Naive thymus-derived CD4-positive, alpha-beta T cell (primary cell): ENCODE measurements around the gene SOX2. TPM values are rescaled to one million over a fixed set of nuclear protein-coding genes. Genes with fewer than 3 reads are reported as not detected.

ENCODE experiments used
- ATAC-seq: fragments of 150-1000 bp; cut with Tn5 transposase; 2 replicates; pipeline ENCODE4 v1.10.0; 2021; ENCODE audit warnings: mild to moderate bottlenecking, moderate library complexity
- CTCF ChIA-PET: fragments of 350-600 bp; sonication (Branson Sonifier 250); formaldehyde crosslinking; loops from one replicate; lab custom pipeline; 2021; ENCODE audit warnings: antibody characterized with exemption; lab: Charles Lee
- POLR2A ChIA-PET: fragments of 350-600 bp; sonication (Branson Sonifier 250); formaldehyde crosslinking; loops from one replicate; lab custom pipeline; 2021; ENCODE audit warnings: antibody characterized with exemption, inconsistent platforms; lab: Charles Lee
- DNase-seq, 9 donors: peaks; one replicate each; pipeline versions ENCODE4 v3.0.0 to v3.0.0-alpha.2; 2020 to 2022; ENCODE audit warnings: mixed read lengths in 1 of 9
- H3K27ac ChIP-seq: one replicate; pipeline ENCODE4 v1.7.0; 2013; ENCODE audit warnings: mild to moderate bottlenecking, low read depth, low read length, moderate library complexity
- H3K27me3 ChIP-seq, 2 donors: one replicate each; pipeline ENCODE4 v1.7.0; 2013; ENCODE audit warnings: low read length in 2 of 2, mild to moderate bottlenecking in 2 of 2, moderate library complexity in 2 of 2; ENCODE audit not compliant: control insufficient read depth in 2 of 2, insufficient read depth in 2 of 2
- H3K36me3 ChIP-seq, 3 experiments: 1 replicate in 2 of 3; 2 replicates in 1 of 3; pipeline ENCODE4 v1.7.0; 2013; ENCODE audit warnings: low read length in 3 of 3, mild to moderate bottlenecking in 3 of 3, moderate library complexity in 1 of 3; ENCODE audit not compliant: insufficient read depth in 3 of 3, control insufficient read depth in 2 of 3
- H3K4me1 ChIP-seq, 2 donors: one replicate each; pipeline ENCODE4 v1.7.0; 2013; ENCODE audit warnings: low read length in 2 of 2, mild to moderate bottlenecking in 2 of 2, moderate library complexity in 1 of 2; ENCODE audit not compliant: control insufficient read depth in 2 of 2, insufficient read depth in 2 of 2
- H3K4me3 ChIP-seq: 2 replicates; pipeline ENCODE4 v1.7.0; 2013; ENCODE audit warnings: mild to moderate bottlenecking, low read length
- H3K9me3 ChIP-seq, 3 experiments: 1 replicate in 2 of 3; 2 replicates in 1 of 3; pipeline ENCODE4 v1.7.0; 2013; ENCODE audit warnings: low read length in 3 of 3; ENCODE audit not compliant: control insufficient read depth in 2 of 3
- H3K27ac Mint-ChIP-seq, 9 donors: one replicate each; pipeline ENCODE4 v1.8.0; 2020 to 2022; ENCODE audit warnings: mixed read lengths in 9 of 9, mild to moderate bottlenecking in 8 of 9, moderate library complexity in 5 of 9, inconsistent platforms in 2 of 9
- H3K27me3 Mint-ChIP-seq, 5 donors: one replicate each; pipeline ENCODE4 v1.8.0; 2021 to 2022; ENCODE audit warnings: mixed read lengths in 5 of 5, mild to moderate bottlenecking in 1 of 5
- H3K36me3 Mint-ChIP-seq, 5 donors: one replicate each; pipeline ENCODE4 v1.8.0; 2020 to 2022; ENCODE audit warnings: mixed read lengths in 5 of 5, mild to moderate bottlenecking in 3 of 5, inconsistent platforms in 1 of 5
- H3K4me1 Mint-ChIP-seq, 7 donors: one replicate each; pipeline ENCODE4 v1.8.0; 2020 to 2022; ENCODE audit warnings: mixed read lengths in 7 of 7, mild to moderate bottlenecking in 3 of 7, inconsistent platforms in 1 of 7
- H3K4me3 Mint-ChIP-seq, 10 donors: one replicate each; pipeline ENCODE4 v1.8.0; 2020 to 2022; ENCODE audit warnings: mild to moderate bottlenecking in 10 of 10, mixed read lengths in 10 of 10, moderate library complexity in 6 of 10, inconsistent platforms in 2 of 10
- H3K9me3 Mint-ChIP-seq, 11 donors: one replicate each; pipeline ENCODE4 v1.8.0; 2020 to 2022; ENCODE audit warnings: mixed read lengths in 11 of 11, mild to moderate bottlenecking in 4 of 11, inconsistent platforms in 1 of 11, moderate library complexity in 1 of 11
- intact Hi-C, 2 donors: fragments of 100-400 bp; cut with micrococcal nuclease; formaldehyde crosslinking; loops; one replicate each; pipeline ENCODE4 v1.15.1; 2023
- polyA plus RNA-seq, 2 donors: library from polyadenylated mRNA; unstranded; fragments of 300-500 nt; fragmentation: Illumina TruSeq; gene quantifications; one replicate each; pipeline ENCODE4 v1.2.3, GENCODE V29; 2021
- total RNA-seq, 6 experiments: library from RNA in 5 of 6; stranded (reverse) in 5 of 6; gene quantifications; 1 replicate in 5 of 6; 2 replicates in 1 of 6; pipeline ENCODE4 v1.2.3 and lab custom pipeline; 2021 to 2026

Gene SOX2
- total and polyA plus RNA-seq, 7 experiments from 2014 or later: not detected

GRCh38 chr3:181728470-181729340, 17.0 kb downstream of the SOX2 start:
- peak overlapping the region in 1 of 9 donors; percentile 28 for H3K27ac Mint-ChIP-seq
- CTCF ChIA-PET: no interaction called here
- Histone ChIP-seq H3K36me3 (no peaks in the 10 kb centered on the region), H3K4me3 (no peak overlapping the region), H3K4me1 (peaks cover 0 to 3% of the 10 kb centered on the region in 2 donors), H3K27me3 (peaks cover 10 to 38% of the 10 kb centered on the region in 2 donors), H3K9me3 (no peaks in the 10 kb centered on the region), H3K27ac (no peak overlapping the region)
- peaks cover 0 to 34% (median 8%) of the 10 kb centered on the region in 5 donors for H3K36me3 Mint-ChIP-seq
- H3K27me3 Mint-ChIP-seq: peaks cover 76 to 89% (median 83%) of the 10 kb centered on the region in 5 donors
- intact Hi-C loops: loop anchor here in 1 of 2 donors (5.0 kb wide), 2 partner anchors 36 to 954 kb away; no protein-coding TSS in a partner anchor
- peak overlapping the region in 3 of 10 donors; percentile 14 to 78 (median 17) for H3K4me3 Mint-ChIP-seq
- DNase-seq (no peak), ATAC-seq (no peak)
- POLR2A ChIA-PET: no interaction called here
- H3K9me3 Mint-ChIP-seq: peaks cover 3 to 67% (median 27%) of the 10 kb centered on the region in 11 donors
- peaks cover 0 to 21% (median 17%) of the 10 kb centered on the region in 7 donors for H3K4me1 Mint-ChIP-seq

GRCh38 chr3:181729341-181729869, 17.7 kb downstream of the SOX2 start:
- Mint-ChIP-seq H3K4me1 (peaks cover 0 to 19% (median 17%) of the 10 kb centered on the region in 7 donors), H3K27me3 (peaks cover 69 to 86% (median 79%) of the 10 kb centered on the region in 5 donors), H3K4me3 (no peak overlapping the region), H3K36me3 (peaks cover 0 to 27% (median 3%) of the 10 kb centered on the region in 5 donors), H3K9me3 (peaks cover 1 to 60% (median 20%) of the 10 kb centered on the region in 11 donors), H3K27ac (peak overlapping the region in 1 of 9 donors; percentile 42)
- H3K4me3 ChIP-seq: no peak overlapping the region
- DNase-seq (no peak), ATAC-seq (no peak)
- peaks cover 0 to 3% of the 10 kb centered on the region in 2 donors for H3K4me1 ChIP-seq
- intact Hi-C loops: loop anchor here in 1 of 2 donors (5.0 kb wide), 2 partner anchors 37 to 953 kb away; no protein-coding TSS in a partner anchor
- peaks cover 10 to 31% of the 10 kb centered on the region in 2 donors for H3K27me3 ChIP-seq
- no peaks in the 10 kb centered on the region for H3K9me3 ChIP-seq
- ChIA-PET CTCF (no interaction called here), POLR2A (no interaction called here)
- H3K36me3 ChIP-seq: no peaks in the 10 kb centered on the region
- no peak overlapping the region for H3K27ac ChIP-seq

GRCh38 chr3:181730316-181730715, 18.6 kb downstream of the SOX2 start:
- ChIA-PET CTCF (no interaction called here), POLR2A (no interaction called here)
- no peak overlapping the region for H3K27ac ChIP-seq
- no peak overlapping the region for H3K27ac Mint-ChIP-seq
- H3K4me3 ChIP-seq: no peak overlapping the region
- peaks cover 60 to 82% (median 74%) of the 10 kb centered on the region in 5 donors for H3K27me3 Mint-ChIP-seq
- peaks cover 0 to 51% (median 16%) of the 10 kb centered on the region in 11 donors for H3K9me3 Mint-ChIP-seq
- DNase-seq: no peak
- ATAC-seq: no peak
- no peaks in the 10 kb centered on the region for H3K36me3 ChIP-seq
- peaks cover 0 to 20% (median 3%) of the 10 kb centered on the region in 5 donors for H3K36me3 Mint-ChIP-seq
- H3K9me3 ChIP-seq: no peaks in the 10 kb centered on the region
- intact Hi-C loops: no loop called here
- peaks cover 7 to 22% of the 10 kb centered on the region in 2 donors for H3K27me3 ChIP-seq
- peaks cover 0 to 3% of the 10 kb centered on the region in 2 donors for H3K4me1 ChIP-seq
- H3K4me3 Mint-ChIP-seq: no peak overlapping the region
- peaks cover 0 to 17% (median 16%) of the 10 kb centered on the region in 7 donors for H3K4me1 Mint-ChIP-seq

- Histone ChIP-seq H3K27me3 (peaks cover 7 to 22% of the 10 kb centered on the region in 2 donors), H3K27ac (no peak overlapping the region), H3K4me1 (peaks cover 0 to 3% of the 10 kb centered on the region in 2 donors), H3K9me3 (no peaks in the 10 kb centered on the region), H3K36me3 (no peaks in the 10 kb centered on the region), H3K4me3 (no peak overlapping the region)
- Mint-ChIP-seq H3K36me3 (peaks cover 0 to 20% (median 3%) of the 10 kb centered on the region in 5 donors), H3K4me1 (peaks cover 0 to 17% (median 16%) of the 10 kb centered on the region in 7 donors), H3K9me3 (peaks cover 0 to 47% (median 16%) of the 10 kb centered on the region in 11 donors), H3K4me3 (no peak overlapping the region), H3K27me3 (peaks cover 54 to 84% (median 68%) of the 10 kb centered on the region in 5 donors), H3K27ac (no peak overlapping the region)
- no peak for DNase-seq
- ATAC-seq: no peak
- intact Hi-C loops: no loop called here
- ChIA-PET POLR2A (no interaction called here), CTCF (no interaction called here)
These were observed 19.2 kb downstream of the SOX2 start for GRCh38 chr3:181730934-181731333.

GRCh38 chr3:181735911-181736310, 24.2 kb downstream of the SOX2 start:
- Histone ChIP-seq H3K36me3 (no peaks in the 10 kb centered on the region), H3K9me3 (no peaks in the 10 kb centered on the region), H3K4me1 (no peaks in the 10 kb centered on the region), H3K27me3 (no peaks in the 10 kb centered on the region), H3K4me3 (no peak overlapping the region), H3K27ac (no peak overlapping the region)
- CTCF ChIA-PET: no interaction called here
- intact Hi-C loops: no loop called here
- POLR2A ChIA-PET: no interaction called here
- Mint-ChIP-seq H3K27me3 (peaks cover 8 to 41% (median 30%) of the 10 kb centered on the region in 5 donors), H3K27ac (no peak overlapping the region), H3K4me1 (no peaks in the 10 kb centered on the region), H3K9me3 (peaks cover 0 to 11% (median 3%) of the 10 kb centered on the region in 11 donors), H3K36me3 (peaks cover 0 to 9% (median 0%) of the 10 kb centered on the region in 5 donors), H3K4me3 (no peak overlapping the region)
- no peak for DNase-seq
- ATAC-seq: no peak

GRCh38 chr3:181738551-181738950, 26.8 kb downstream of the SOX2 start:
- no peak overlapping the region for H3K27ac ChIP-seq
- no peak for DNase-seq

More at GRCh38 chr3:181738551-181738950, 26.8 kb downstream of the SOX2 start:
- Histone ChIP-seq H3K27me3 (no peaks in the 10 kb centered on the region), H3K4me3 (no peak overlapping the region), H3K9me3 (no peaks in the 10 kb centered on the region), H3K4me1 (no peaks in the 10 kb centered on the region), H3K36me3 (no peaks in the 10 kb centered on the region)
- no peak for ATAC-seq
- no peak overlapping the region for H3K4me3 Mint-ChIP-seq
- peaks cover 0 to 3% (median 0%) of the 10 kb centered on the region in 11 donors for H3K9me3 Mint-ChIP-seq
- H3K4me1 Mint-ChIP-seq: no peaks in the 10 kb centered on the region
- H3K27me3 Mint-ChIP-seq: peaks cover 3 to 24% (median 21%) of the 10 kb centered on the region in 5 donors
- intact Hi-C loops: no loop called here
- ChIA-PET POLR2A (no interaction called here), CTCF (no interaction called here)
- H3K27ac Mint-ChIP-seq: no peak overlapping the region
- H3K36me3 Mint-ChIP-seq: no peaks in the 10 kb centered on the region
